ENCODE results near the gene ZNF148.

ZNF148 gene

DNA sequence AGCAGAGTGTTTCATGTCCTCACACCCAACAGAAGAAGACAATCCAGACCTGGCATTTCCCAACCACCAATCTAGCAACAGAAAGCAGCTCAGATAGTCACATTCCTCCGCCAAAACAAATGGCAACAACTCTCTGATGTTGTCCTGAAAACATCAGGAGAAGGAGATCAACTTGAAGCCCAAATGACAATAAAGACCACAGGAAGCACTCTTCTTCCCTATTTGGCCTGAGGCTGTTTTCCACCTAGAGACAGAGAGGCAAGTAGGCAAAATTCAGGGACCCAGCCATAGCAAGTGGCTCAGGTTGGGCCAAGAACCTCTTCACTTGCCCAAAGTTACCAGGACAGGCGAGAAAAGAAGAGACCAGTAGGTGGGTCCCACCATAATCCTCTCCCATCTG lies 35.0 kb downstream of the ZNF148 start:
- DNase-seq = no peak
- intact Hi-C loops (cut with DNase I) = no loop called here

DNA sequence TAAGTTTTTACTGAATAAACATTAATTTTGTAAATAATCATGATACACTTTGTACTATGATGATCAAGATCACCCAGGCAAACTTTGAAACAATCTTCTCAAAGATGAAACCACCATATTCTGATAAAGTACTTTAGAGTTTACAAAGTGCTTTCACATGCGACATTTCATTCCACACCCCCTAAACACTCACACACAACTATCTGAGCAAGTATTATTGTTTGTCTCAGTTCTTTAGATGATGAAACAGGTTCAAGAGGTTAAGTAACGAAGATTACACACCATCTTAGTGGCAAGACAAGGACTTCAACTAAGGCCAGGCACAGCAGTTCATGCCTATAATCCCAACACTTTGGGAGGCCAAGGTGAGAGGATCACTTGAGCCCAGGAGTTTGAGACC lies 37.6 kb downstream of the ZNF148 start:
- DNase-seq = no peak
- intact Hi-C loops (cut with DNase I) = no loop called here

DNA sequence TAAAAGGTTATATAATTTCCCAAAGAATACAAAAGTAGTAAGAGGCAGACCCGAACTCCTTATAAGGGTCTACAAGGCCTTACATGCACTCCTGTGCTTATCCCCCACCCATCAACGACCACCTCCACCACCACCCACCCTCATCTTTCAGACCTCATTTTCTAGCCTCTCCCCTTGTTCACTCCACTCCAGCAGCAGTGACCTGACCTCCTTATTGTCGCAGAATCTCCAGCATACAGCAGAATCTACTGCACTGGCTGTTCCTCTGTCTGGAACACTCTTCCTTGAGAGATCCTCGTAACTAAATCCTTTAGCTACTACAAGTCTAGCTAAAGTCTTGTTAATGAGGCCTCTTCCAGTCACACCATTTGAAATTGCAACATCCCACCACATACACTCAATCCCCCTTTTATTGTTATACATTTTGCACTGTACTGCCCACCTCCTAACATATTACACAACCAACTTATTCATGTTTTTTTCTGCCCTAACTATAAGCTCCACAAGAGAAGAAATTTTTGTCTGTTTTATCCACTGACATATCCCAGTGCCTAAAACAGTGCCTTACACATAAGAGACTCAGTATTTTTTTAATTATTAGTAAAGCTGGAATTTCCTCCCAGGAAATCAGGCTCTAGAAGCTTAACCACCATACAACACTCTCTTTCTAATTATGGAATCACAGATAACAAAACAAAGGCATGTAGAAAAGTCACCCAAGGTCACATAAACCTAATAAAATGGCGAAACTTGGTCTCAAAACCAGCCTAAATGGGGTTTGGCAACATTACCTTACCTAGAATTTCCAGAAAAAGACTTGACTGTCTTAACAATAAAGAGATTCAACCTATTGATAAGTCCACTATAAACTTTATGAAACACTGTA lies 40.2 kb downstream of the ZNF148 start:
- no peak for DNase-seq
- intact Hi-C loops (cut with DNase I) = no loop called here

DNA sequence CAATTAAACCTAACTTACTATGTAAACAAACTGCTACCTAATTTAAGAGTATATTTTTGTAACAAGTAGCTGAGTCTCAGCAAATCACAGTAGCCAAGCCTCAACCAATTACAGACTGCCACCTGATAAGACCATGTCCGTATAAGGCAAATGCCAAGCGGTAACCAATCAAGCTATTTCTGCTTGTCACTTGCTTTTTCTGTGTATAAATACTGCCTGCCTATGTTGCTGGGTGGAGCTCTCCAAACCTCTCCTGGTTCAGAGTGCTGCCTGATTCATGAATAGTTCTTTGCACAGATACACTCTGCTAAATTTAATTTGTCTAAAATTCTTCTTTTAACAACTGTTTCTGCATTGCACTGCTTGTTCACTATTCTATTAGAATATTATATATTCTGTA lies 42.6 kb downstream of the ZNF148 start:
- intact Hi-C loops (cut with DNase I) = no loop called here
- no peak for DNase-seq

DNA sequence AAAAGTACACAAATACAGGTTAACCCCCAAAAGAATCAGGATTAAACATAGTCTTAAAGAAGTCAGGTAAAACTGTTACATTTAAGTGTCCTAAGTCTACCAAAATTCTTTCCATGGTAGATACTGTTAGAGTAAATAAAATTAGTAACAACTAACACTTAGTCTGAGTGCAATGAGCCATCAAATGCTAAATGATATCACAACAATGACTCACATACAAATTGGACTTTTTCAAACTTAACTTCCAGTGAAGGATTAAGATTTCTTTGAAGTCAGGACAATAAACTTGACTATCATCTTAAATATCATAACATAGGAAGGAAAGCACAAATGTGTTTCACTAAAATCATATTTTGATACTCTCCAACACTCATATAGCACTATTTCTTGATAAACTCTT lies 43.9 kb downstream of the ZNF148 start:
- DNase-seq = no peak
- intact Hi-C loops (cut with DNase I) = no loop called here

DNA sequence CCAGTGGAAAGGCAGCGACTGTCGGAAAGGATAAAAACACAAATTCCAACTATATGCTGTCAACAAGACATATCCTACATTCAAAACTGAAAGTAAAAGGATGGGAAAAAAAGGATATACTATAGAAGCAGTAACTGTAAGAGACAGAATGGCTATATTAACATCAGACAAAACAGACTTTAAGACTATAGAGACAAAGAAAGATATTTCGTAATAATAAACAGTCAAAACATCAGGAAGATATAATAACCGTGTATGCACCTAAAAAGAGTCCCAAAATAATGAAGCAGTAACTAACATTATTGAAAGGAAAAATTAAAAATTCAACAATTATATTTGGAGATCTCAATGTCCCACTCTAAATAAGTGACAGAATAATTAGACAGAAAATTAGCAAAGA lies 48.2 kb downstream of the ZNF148 start:
- no peak for DNase-seq
- intact Hi-C loops (cut with DNase I) = no loop called here

DNA sequence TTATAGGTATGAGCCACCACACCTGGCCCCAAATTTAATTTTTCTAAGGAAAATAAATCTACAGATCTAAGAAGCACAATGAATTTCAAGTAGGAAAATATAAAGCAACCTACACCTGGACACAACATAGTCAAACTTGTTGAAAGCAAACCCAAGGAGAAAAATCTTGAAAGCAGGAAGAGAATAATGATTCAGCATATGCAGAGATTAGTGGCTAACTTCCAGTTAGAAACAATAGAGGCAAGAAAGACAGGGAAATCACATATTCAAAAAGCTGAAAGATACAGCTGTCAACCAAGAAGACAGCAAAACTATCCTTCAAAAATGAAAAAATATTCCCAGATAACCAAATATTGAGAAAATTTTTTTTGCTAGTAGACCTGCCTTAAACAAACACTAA lies 49.4 kb downstream of the ZNF148 start:
- no peak for DNase-seq
- intact Hi-C loops (cut with DNase I) = no loop called here

DNA sequence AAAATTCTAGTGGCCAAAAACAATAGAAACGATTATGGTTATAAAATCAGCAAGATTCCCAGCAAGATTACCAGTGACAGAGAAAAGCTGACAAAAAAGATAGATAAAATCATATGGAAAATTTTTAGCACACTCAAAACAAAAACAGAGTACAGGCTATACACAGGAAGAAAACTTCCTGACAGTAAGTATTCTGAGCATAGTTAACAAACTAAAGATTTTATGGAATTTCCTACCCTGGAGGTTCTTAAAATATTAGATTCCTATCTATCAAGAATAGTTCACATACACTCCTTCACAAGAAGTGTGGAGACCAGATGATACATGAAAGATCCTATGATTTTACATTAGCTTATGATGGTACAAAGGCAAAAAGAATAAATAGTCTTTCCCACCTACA lies 50.8 kb downstream of the ZNF148 start:
- DNase-seq = no peak
- intact Hi-C loops (cut with DNase I) = no loop called here

DNA sequence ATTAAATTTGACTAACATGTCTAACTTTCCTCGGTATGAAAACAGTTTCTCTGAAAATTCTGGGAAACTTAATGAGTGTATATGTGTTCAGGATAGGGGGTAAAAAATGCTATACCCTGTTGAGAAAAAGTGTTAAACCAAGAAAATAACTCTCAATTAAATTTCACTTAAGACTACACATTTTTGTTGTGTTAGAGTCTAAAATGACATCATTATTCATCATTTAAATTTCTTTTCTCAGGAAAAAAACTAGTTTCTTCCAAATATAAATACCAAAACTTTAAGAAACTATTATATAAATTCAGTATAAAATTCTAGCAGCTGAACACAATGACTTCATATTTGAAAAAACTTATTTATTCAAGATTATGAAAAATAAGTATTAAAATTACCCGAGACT lies 52.2 kb downstream of the ZNF148 start:
- intact Hi-C loops (cut with DNase I) = no loop called here
- DNase-seq = no peak

DNA sequence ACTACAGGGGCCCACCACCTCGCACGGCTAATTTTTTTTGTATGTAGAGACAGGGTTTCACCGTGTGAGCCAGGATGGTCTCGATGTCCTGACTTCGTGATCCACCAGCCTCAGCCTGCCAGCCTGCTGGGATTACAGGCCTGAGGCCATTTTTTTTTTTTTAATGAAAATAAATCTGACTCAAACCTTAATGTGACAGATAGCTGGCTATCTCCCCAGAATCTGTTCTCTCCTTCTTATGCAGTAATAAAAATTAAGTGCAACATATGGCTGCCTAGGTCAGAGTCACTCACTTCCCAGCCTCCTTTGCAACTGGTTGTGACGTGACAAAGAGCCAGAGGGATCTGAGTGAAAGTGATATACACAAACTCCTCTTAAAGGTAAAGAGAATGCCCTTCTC lies 53.0 kb downstream of the ZNF148 start:
- intact Hi-C loops (cut with DNase I) = no loop called here

DNA sequence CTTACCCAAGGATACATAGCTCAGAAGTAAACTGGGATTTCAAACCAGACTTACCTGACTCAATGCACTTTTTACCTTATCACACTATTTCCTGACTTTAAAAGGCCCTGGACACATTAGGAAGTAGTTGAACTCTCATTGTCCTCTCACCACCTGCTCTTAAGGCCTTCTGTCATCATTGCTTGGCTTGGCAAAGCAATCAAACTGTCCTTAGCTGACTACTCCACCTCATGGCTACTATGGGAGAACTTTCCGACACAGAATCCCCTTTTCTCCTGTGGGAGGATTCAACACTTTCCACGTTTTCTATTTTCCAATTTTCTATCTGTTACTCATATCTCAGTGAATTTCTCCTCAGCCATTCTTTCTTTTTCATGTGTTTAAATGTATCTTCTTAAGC lies 55.4 kb downstream of the ZNF148 start:
- intact Hi-C loops (cut with DNase I) = no loop called here

More for the DNA sequence above, 53.0 kb downstream of the ZNF148 start:
- no peak for DNase-seq

DNA sequence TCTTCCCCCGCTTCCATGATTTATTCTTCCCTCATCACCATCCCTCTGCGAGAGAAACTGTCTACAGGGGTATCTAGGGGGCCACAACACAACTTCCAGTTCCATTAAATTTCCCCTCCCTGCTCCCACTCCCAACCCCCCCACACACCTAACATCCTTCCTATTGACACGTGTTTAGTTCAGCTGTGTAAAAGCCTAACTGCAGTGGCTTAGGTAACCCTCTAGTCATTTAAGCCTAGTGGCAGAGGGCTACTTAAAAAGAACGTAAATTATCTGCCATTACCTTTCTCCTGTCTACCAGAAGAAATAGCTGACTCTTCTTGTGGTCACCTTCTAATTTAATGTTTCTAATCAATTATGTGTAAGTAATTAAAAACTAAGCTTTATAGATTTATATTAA lies 56.3 kb downstream of the ZNF148 start:
- intact Hi-C loops (cut with DNase I) = no loop called here
- DNase-seq = no peak

More for the DNA sequence above, 55.4 kb downstream of the ZNF148 start:
- no peak for DNase-seq

DNA sequence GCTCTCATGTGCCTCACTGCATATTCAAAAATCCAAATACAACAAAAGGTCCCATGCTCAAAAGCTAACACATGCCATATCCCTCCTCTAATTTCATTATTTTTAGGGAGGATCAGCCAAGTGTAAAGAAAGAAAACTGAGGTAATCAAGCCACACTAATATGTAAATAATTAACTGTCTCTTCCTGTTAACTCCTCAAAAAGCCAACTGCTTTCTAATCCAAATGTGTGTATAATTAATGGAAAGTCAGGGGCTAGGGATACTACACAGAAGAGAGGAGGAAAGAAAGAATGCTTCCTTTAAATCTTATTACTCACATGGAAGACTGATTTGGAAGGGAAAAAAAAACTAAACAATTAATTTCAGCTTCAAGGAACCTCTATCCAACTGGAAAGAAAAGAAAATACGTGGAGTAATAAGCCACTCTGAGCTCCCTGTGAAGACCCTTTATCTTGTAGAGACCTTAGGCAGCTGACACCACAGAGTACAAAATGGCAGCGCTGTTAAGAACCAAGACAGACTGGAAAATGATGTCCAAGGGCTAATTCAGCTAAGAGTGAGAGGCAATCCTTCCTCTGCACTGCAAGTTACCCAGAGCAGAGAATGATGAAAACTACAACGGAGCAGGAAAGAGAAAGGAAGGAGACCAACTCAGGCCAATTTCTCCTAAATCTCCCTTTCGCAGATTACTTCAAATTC lies 56.8 kb downstream of the ZNF148 start:
- intact Hi-C loops (cut with DNase I) = no loop called here
- DNase-seq = no peak

DNA sequence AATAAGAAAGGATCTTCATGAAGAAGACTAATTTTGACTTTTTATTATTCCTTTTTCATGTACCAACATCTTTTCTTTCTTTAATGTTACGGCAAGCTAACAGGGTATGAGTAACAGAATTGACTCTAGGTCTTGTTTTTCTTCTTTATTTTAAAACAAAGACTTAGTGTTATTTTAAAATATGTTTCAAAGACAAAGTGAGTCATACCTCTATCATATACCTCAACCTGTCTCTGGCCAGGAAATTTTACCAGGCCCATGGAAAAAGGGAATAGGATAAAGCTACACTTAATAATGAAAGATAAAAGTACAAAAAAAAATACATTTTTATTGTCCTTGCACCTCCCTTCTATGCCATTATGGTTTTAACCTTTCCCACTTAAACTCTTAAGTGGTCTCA lies 57.4 kb downstream of the ZNF148 start:
- intact Hi-C loops (cut with DNase I) = no loop called here
- DNase-seq = no peak

DNA sequence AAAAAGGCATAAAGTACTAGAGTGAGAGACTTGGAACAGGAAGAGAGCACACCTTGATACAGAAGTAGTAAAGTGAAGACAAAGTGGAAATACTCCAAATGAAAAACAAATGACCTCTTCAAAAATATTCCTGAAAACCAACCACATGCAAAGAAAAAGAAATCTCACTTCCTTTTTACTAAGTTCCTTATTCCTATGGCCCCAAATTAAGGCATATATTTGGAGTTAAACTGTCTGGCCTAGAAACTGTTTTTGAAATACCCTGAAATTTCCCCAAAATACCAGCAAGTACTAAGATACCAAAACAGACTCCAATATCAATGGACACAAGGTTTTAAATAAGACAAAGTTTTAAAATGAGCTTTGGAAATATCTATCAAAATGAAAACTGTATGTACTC lies 58.2 kb downstream of the ZNF148 start:
- intact Hi-C loops (cut with DNase I) = no loop called here
- DNase-seq = no peak

DNA sequence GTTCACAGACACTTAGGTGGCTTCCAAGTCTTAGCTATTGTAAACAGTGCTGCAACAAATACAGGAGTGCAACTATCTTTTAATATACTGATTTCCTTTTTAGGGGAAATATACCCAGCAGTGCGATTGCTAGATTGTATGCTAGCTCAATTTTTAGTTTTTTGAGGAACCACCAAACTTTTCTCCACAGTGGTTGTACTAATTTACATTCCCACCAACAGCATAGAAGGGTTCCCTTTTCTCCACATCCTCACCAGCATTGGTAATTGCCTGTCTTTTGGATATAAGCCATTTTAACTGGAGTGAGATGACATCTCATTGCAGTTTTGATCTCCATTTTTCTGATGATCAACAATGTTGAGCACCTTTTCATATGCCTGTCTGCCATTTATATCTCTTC lies 58.9 kb downstream of the ZNF148 start:
- intact Hi-C loops (cut with DNase I) = no loop called here
- DNase-seq = no peak

DNA sequence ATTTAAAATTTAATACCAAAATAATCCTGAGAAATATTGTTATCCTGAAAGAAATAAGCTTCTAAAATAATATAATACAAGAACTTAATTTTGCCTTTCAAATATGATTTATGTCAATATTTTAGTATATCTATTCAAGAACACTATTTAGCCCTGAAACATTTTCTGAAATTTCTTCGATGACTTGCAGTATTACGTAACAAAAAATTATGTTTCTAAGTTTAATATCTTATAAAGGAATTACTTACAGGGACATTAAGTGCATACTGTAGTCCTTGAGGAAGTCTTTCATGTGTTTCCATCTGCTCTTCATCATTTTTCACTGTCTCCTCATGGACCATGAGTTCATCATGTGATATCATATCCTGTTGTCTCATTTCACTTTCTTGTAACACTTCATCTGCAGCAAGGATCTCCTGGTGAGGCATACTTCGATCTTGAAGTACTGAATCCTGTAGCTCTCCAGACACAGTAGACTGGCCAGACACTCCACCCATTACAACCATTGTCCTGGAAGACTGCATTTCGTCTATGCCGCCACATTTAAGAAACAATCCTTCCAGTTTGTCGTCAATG lies 62.0 kb downstream of the ZNF148 start:
- DNase-seq = no peak
- intact Hi-C loops (cut with DNase I) = no loop called here

DNA sequence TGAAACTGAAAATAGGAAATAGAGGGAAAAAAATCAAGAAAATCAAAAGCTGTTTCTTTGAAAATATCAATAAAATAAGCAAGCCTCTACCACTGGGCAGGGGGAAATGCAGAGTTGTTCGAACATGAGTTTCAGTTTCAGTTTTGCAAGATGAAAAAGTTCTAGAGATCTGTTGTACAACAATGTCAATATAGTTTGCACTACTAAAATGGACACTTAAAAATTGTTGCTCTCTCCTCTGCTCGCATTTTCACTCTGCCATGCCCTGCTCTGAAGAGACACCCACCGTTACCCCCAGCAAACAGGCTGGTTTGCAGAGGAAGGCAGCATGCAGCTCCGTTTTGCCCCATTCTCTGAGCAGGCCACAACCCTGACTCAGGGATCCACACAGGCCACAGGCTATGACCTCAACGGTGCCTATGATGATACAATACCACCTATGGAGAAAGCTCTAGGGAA lies 64.5 kb downstream of the ZNF148 start:
- intact Hi-C loops (cut with DNase I) = no loop called here
- DNase-seq = no peak

DNA sequence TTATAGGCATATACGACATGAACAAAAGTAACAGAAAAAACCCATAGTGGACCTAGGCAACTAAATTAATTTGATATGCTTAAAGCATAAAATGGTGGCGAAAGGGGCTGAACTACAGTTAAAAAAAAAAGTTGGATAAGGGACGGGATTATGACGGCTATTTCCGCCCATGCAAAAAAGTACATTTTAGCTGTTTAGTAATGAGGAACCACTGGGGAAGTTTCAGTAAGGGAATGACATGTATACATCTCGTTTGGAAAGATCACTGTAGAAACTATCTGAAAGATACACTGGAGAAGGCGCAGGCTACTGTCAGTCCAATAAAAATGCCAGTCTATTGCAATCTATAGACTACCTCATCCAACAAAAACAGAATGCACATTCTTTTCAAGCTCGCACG lies 65.6 kb downstream of the ZNF148 start:
- no peak for DNase-seq
- intact Hi-C loops (cut with DNase I) = no loop called here

DNA sequence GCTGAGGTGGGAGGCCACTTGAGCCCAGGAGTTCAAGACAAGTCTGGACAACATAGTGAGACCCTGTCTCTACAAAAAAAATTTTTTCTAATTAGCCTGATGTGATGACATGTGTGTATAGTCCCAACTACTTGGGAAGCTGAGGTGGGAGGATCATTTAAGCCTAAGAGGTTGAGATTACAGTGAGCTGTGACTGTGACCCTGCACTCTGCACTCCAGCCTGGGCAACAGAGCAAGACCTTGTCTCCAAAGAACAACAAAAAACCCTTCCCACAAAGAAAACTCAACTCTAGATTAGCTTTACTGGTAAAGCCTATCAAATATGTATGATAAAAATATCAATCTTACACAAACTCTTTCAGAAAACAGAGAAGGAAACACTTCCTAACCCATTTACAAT lies 68.5 kb downstream of the ZNF148 start:
- intact Hi-C loops (cut with DNase I) = no loop called here
- DNase-seq = no peak

DNA sequence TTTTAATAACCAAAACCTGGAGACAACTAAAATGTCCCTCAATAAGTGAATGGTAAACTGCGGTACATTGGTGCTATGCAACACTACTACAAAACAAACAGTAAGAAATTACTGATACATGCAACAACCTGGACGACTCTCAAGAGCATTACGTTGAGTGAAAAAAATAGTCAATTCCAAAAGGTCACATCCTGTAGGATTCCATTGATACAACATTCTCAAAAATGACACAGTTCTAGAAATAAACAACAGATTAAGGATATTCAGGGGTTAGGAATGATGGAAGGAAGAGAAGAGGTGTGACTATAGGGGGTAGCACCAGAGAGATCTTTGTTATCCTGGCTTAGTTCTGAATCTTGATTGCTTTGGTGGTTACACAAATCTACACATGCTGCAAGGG lies 72.2 kb downstream of the ZNF148 start:
- DNase-seq = no peak
- intact Hi-C loops (cut with DNase I) = no loop called here

DNA sequence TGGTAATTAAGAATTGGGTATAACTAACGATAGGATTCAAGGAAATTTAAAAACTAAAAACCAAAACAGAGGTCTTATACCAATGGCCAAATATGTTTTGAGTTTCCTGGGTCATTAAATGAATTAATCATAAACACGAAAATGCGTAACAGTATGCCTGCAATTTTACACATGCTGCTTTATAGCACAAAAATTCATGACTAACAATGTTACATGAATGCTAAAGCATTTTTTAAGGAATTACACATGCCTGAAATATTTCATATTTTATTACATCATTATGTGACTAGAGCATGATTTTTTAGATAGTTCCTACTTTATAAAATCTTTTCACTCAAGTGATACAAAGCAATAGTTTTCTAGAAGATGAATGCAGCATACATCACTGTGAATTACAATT lies 74.7 kb downstream of the ZNF148 start:
- intact Hi-C loops (cut with DNase I) = no loop called here
- no peak for DNase-seq
